ENCODE results near the gene GNB1. TPM values are rescaled to one million over a fixed set of nuclear protein-coding genes. Genes with fewer than 3 reads are reported as not detected.

The GNB1 gene
- total RNA-seq, 1 experiment from 2014 or later, result 400 TPM

DNA sequence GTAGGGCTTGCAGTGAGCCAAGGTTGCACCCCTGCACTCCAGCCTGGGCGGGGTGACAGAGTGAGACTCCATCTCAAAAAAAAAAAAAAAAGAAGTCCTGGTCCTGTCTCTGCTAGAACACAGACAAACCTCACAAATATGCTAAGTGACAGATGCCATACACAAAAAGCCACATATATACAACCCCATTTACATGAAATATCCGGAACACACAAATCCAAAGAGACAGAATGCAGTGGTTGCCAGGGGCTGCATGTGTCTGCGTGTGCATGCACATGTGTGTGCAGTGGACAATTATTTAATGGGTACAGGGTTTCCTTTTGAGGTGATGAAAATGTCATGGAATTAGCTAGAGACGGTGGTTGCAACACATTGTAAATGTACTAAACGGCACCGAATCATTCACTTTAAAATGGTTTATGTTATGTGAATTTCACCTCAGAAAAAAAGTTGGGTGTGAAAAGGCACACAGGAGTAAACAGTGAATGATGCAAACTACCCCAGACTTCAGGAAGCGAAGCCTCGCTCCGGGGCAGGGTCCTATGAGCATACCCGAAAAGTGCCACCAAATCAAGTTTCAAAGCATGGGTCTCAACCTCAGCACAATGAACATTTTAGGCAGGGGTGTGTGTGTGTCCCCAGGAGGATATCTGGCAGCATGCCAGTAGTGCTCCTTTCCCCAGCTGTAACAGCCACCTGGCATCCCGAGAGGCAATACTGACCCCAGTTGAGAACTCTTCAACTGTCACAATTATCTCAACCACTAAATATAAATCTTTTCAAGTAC, 48.3 kb downstream of the GNB1 start:
- Mint-ChIP-seq H3K4me1 (peaks cover 18 to 24% of the 10 kb centered on the region in 2 experiments), H3K4me3 (no peak overlapping the region)
- no peak overlapping the region for H3K27ac ChIP-seq (ENCODE audit: insufficient read length, low read depth, low read length)

More for the DNA sequence above, 48.3 kb downstream of the GNB1 start:
- H3K9me3 Mint-ChIP-seq, result no peaks in the 10 kb centered on the region
- H3K18ac ChIP-seq (ENCODE audit: insufficient read length, low read depth, low read length), result no peak overlapping the region
- no peaks in the 10 kb centered on the region for H3K27me3 ChIP-seq (ENCODE audit: insufficient read depth, low read length)
- H4K20me1 ChIP-seq (ENCODE audit: control insufficient read depth, insufficient read depth, insufficient read length), result no peaks in the 10 kb centered on the region
- TF ChIP-seq CTCF (conservative IDR thresholded peaks at IDR 0.05), result no peak
- no peak overlapping the region for H2BK20ac ChIP-seq (ENCODE audit: low read depth, low read length, poor library complexity, severe bottlenecking)
- no peak overlapping the region for H3K9ac ChIP-seq (ENCODE audit: extremely low read depth, insufficient read length, low read length)
- no peak overlapping the region for H2BK5ac ChIP-seq (ENCODE audit: insufficient read length, low read length)
- no peaks in the 10 kb centered on the region for H3K27me3 Mint-ChIP-seq (ENCODE audit: low read depth)
- no peak overlapping the region for H2BK120ac ChIP-seq (ENCODE audit: low read depth, low read length, poor library complexity, severe bottlenecking)
- H3T11ph ChIP-seq (ENCODE audit: low read length), result no peak overlapping the region
- peaks cover 49% of the 10 kb centered on the region; the same call in 1 of the 2 replicates for H3K79me2 ChIP-seq (ENCODE audit: insufficient read depth, low read length)
- no peak overlapping the region for H2BK12ac ChIP-seq (ENCODE audit: insufficient read length, low read depth, low read length)
- peak overlapping the region; percentile 42 to 87 (median 55); a peak in 5 of 7 replicates for H3K27ac Mint-ChIP-seq
- no peak overlapping the region for H3K56ac ChIP-seq (ENCODE audit: insufficient read length, low read depth, low read length)
- peaks cover 7 to 24% (median 18%) of the 10 kb centered on the region in 3 experiments; a peak in 5 of 7 replicates for H3K36me3 Mint-ChIP-seq (ENCODE audit: insufficient read depth in 1 of 3, low read depth in 3 of 3)
- H3K79me1 ChIP-seq (ENCODE audit: insufficient read depth, low read depth, low read length, poor library complexity, severe bottlenecking), result peaks cover 9% of the 10 kb centered on the region
- H4K8ac ChIP-seq (replicated peaks; ENCODE audit: insufficient read length, low read depth, low read length), result no peak overlapping the region
- no peak overlapping the region for H3K14ac ChIP-seq (ENCODE audit: insufficient read depth, low read length)
- H4K91ac ChIP-seq (ENCODE audit: insufficient read length, low read depth, low read length), result no peak overlapping the region
- H3K23ac ChIP-seq (ENCODE audit: insufficient read length, low read depth, low read length), result no peak overlapping the region
- H3K4me1 ChIP-seq (ENCODE audit: insufficient read depth, low read length), result peaks cover 1% of the 10 kb centered on the region; the same call in 1 of the 2 replicates
- H3K4ac ChIP-seq (ENCODE audit: low read depth, low read length), result no peak overlapping the region
- no peak overlapping the region for H3K4me2 ChIP-seq (ENCODE audit: insufficient read depth, insufficient read length, low read length)
- DNase-seq, result no peak
- H2AK5ac ChIP-seq (ENCODE audit: insufficient read length, low read length), result no peak overlapping the region
- WGBS (ENCODE audit: extremely low coverage, insufficient read length, low lambda C conversion rate), result no CpG with 5 or more reads among the region's 11 CpGs
- no peaks in the 10 kb centered on the region for H3K23me2 ChIP-seq (ENCODE audit: insufficient read length, low read depth, low read length, poor library complexity, severe bottlenecking)
- no peak overlapping the region for H2BK15ac ChIP-seq (ENCODE audit: low read depth, low read length)
- no peak overlapping the region for H4K5ac ChIP-seq (ENCODE audit: insufficient read length, low read depth, low read length)
- no peak overlapping the region for H2AFZ ChIP-seq (ENCODE audit: low read length)
- H3K9me3 ChIP-seq (ENCODE audit: control insufficient read depth, low read depth, low read length), result no peaks in the 10 kb centered on the region

Data from H9 (cell line).